A673 (cell line): ENCODE measurements around the gene TADA2A.

ENCODE experiments used
- EZH2 ChIP-seq: fragments of 200-600 bp; sonication (generic); IDR thresholded peaks from 2 replicates; pipeline ENCODE4 v1.6.1; 2017; ENCODE audit warnings: borderline replicate concordance, low read depth, mild to moderate bottlenecking, mixed read lengths, antibody characterized with exemption, low read length; ENCODE audit not compliant: poor library complexity, severe bottlenecking
- TF ChIP-seq, protein P1 (sequence below): fragments of 300-800, 200-600 bp; sonication (generic); conservative IDR thresholded peaks from 2 replicates; pipeline ENCODE4 v1.5.1; 2017; ENCODE audit warnings: low read depth, mild to moderate bottlenecking, antibody characterized with exemption, low read length, moderate library complexity, mixed read lengths

GRCh38 chr17:37475731-37476420 lies 69.2 kb downstream of the TADA2A start:
- TF ChIP-seq, protein P1, sequence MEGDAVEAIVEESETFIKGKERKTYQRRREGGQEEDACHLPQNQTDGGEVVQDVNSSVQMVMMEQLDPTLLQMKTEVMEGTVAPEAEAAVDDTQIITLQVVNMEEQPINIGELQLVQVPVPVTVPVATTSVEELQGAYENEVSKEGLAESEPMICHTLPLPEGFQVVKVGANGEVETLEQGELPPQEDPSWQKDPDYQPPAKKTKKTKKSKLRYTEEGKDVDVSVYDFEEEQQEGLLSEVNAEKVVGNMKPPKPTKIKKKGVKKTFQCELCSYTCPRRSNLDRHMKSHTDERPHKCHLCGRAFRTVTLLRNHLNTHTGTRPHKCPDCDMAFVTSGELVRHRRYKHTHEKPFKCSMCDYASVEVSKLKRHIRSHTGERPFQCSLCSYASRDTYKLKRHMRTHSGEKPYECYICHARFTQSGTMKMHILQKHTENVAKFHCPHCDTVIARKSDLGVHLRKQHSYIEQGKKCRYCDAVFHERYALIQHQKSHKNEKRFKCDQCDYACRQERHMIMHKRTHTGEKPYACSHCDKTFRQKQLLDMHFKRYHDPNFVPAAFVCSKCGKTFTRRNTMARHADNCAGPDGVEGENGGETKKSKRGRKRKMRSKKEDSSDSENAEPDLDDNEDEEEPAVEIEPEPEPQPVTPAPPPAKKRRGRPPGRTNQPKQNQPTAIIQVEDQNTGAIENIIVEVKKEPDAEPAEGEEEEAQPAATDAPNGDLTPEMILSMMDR: no peak
- no peak for TF ChIP-seq EZH2
